GM23248 (cell line): Measurements from ENCODE around the gene CCDC183. TPM values are rescaled to one million over a fixed set of nuclear protein-coding genes. Genes with fewer than 3 reads are reported as not detected.
"Not testable (repeated sequence)": the region's sequence is repeated elsewhere in the genome, so short reads cannot be mapped to it uniquely, and the experiment has no call there.

Experiments used
- DNase-seq: peaks from one replicate; pipeline ENCODE4 v3.0.0-alpha.2; 2015
- H2AFZ ChIP-seq: fragments of 200-600 bp; sonication (generic); 2 replicates; pipeline ENCODE4 v1.6.1; 2016; ENCODE audit warnings: antibody characterized with exemption
- H3F3A ChIP-seq: fragments of 200-600 bp; sonication (generic); 2 replicates; pipeline ENCODE4 v1.6.1; 2016; ENCODE audit warnings: mild to moderate bottlenecking, antibody characterized with exemption, mixed run types; ENCODE audit not compliant: insufficient read depth
- H3K27ac ChIP-seq: fragments of 200-600 bp; sonication (generic); 2 replicates; pipeline ENCODE4 v1.5.1; 2016; ENCODE audit warnings: mild to moderate bottlenecking
- H3K27me3 ChIP-seq: fragments of 200-600 bp; sonication (generic); replicated peaks from 2 replicates; pipeline ENCODE4 v1.6.1; 2016; ENCODE audit warnings: mild to moderate bottlenecking; ENCODE audit not compliant: insufficient read depth
- H3K36me3 ChIP-seq: fragments of 200-600 bp; sonication (generic); 2 replicates; pipeline ENCODE4 v1.6.1; 2016; ENCODE audit warnings: low read depth, mild to moderate bottlenecking
- H3K4me1 ChIP-seq: fragments of 200-600 bp; sonication (generic); 2 replicates; pipeline ENCODE4 v1.6.1; 2016; ENCODE audit warnings: mild to moderate bottlenecking; ENCODE audit not compliant: insufficient read depth
- H3K4me2 ChIP-seq: fragments of 200-600 bp; sonication (generic); one replicate; pipeline ENCODE4 v1.6.1; 2016; ENCODE audit warnings: mild to moderate bottlenecking; ENCODE audit not compliant: unreplicated experiment
- H3K4me3 ChIP-seq: fragments of 200-600 bp; sonication (generic); 2 replicates; pipeline ENCODE4 v1.5.1; 2016; ENCODE audit warnings: mild to moderate bottlenecking
- H3K79me2 ChIP-seq: fragments of 200-600 bp; sonication (generic); 2 replicates; pipeline ENCODE4 v1.6.1; 2016; ENCODE audit warnings: mild to moderate bottlenecking; ENCODE audit not compliant: insufficient read depth
- H3K9ac ChIP-seq: fragments of 200-600 bp; sonication (generic); 2 replicates; pipeline ENCODE4 v1.6.1; 2016; ENCODE audit warnings: mild to moderate bottlenecking
- H3K9me2 ChIP-seq: fragments of 200-600 bp; sonication (generic); 2 replicates; pipeline ENCODE4 v1.6.1; 2016; ENCODE audit warnings: mixed run types, mild to moderate bottlenecking, moderate library complexity; ENCODE audit not compliant: insufficient read depth
- H3K9me3 ChIP-seq: fragments of 200-600 bp; sonication (generic); one replicate; pipeline ENCODE4 v1.6.1; 2017; ENCODE audit warnings: low read depth
- H4K20me1 ChIP-seq: fragments of 200-600 bp; sonication (generic); 2 replicates; pipeline ENCODE4 v1.6.0; 2016; ENCODE audit not compliant: insufficient read depth
- EZH2 ChIP-seq: fragments of 200-600 bp; sonication (generic); IDR thresholded peaks from 2 replicates; pipeline ENCODE4 v1.6.1; 2018; ENCODE audit warnings: antibody characterized with exemption, mild to moderate bottlenecking; ENCODE audit not compliant: insufficient read depth, poor library complexity, severe bottlenecking
- EZH2phosphoT487 ChIP-seq: fragments of 200-600 bp; sonication (generic); IDR thresholded peaks from 2 replicates; pipeline ENCODE4 v1.6.1; 2018; ENCODE audit warnings: antibody characterized with exemption, moderate library complexity, mild to moderate bottlenecking, low read depth; ENCODE audit not compliant: insufficient read depth
- WGBS, 2 experiments: methylation state at CpG; one replicate each; pipeline ENCODE4 v1.1.6; 2015 to 2017; ENCODE audit warnings: low lambda C conversion rate in 2 of 2, low coverage in 1 of 2; ENCODE audit errors: missing lambda C conversion rate in 2 of 2; 5-methylcytosine and 5-hydroxymethylcytosine counted together
- in situ Hi-C: fragments of 300-500 bp; cut with MboI; formaldehyde crosslinking; loops from 2 replicates; pipeline ENCODE4 v1.15.0; 2020
- polyA plus RNA-seq: library from polyadenylated mRNA; unstranded; fragments of >200 nt; fragmentation: Nextera tagmentation; extraction: Ambion mirVana; gene quantifications from 2 replicates; pipeline ENCODE4 v1.2.1, GENCODE V29; 2016
- total RNA-seq: library from RNA; depleted of rRNA; stranded (reverse); fragments of >200 nt; shearing (Covaris generic); gene quantifications from 2 replicates; pipeline ENCODE4 v1.2.3, GENCODE V29; 2014

Gene CCDC183
- total and polyA plus RNA-seq, 2 experiments from 2014 or later, result 0.76 to 1.5 TPM

DNA sequence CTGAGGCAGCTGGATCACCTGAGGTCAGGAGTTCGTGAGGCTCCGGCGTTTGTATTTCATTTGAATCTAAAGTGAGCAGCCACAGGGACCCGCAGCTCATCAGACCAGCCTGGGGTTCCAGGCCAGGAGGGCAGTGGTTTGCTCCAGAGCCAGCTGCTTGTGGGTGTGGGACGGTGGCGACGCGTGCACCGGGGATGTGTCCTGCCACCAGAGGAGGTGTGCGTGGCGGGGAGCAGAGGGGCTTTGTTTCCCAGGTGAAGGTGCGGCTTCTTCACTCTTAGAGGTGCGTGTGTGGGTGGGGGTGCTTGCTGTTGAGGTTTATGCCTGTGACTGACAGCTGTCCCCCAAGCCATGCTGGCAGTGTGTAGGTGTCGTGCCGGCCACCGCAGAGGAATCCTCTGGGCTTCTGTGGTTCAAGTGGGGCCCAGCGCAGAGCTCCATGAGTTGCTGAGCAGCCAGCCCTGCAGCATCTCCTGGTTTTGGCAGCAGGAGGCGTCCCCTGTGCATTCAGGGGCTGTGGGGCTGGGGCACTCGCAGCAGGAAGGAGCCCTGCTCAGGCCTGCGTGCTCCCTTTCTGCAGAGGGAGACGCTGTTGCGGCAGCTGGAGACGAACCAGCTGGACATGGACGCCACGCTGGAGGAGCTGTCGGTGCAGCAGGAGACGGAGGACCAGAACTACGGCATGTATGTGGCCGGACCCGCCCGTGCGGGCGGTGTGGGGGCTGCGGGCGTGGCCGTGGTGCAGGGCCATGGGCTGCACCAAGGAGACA is 39.2 kb downstream of the CCDC183 start:
- H3K36me3 ChIP-seq, result no peaks in the 10 kb centered on the region
- H3K9ac ChIP-seq, result no peak overlapping the region
- WGBS, 2 experiments, result 96 to 97% methylated on average over 34 to 36 of the region's 36 CpGs
- H2AFZ ChIP-seq, result no peak overlapping the region
- no peaks in the 10 kb centered on the region for H3K79me2 ChIP-seq
- H3K9me2 ChIP-seq, result no peaks in the 10 kb centered on the region
- no peak overlapping the region for H3K27ac ChIP-seq
- H3K4me1 ChIP-seq, result no peaks in the 10 kb centered on the region
- H3K4me2 ChIP-seq, result no peak overlapping the region
- no peaks in the 10 kb centered on the region for H3F3A ChIP-seq
- H3K27me3 ChIP-seq, result no peaks in the 10 kb centered on the region
- DNase-seq, result no peak
- H3K9me3 ChIP-seq, result no peaks in the 10 kb centered on the region
- in situ Hi-C loops, result no loop called here
- no peaks in the 10 kb centered on the region for H4K20me1 ChIP-seq
- TF ChIP-seq EZH2phosphoT487, result no peak
- TF ChIP-seq EZH2, result no peak
- no peak overlapping the region for H3K4me3 ChIP-seq

DNA sequence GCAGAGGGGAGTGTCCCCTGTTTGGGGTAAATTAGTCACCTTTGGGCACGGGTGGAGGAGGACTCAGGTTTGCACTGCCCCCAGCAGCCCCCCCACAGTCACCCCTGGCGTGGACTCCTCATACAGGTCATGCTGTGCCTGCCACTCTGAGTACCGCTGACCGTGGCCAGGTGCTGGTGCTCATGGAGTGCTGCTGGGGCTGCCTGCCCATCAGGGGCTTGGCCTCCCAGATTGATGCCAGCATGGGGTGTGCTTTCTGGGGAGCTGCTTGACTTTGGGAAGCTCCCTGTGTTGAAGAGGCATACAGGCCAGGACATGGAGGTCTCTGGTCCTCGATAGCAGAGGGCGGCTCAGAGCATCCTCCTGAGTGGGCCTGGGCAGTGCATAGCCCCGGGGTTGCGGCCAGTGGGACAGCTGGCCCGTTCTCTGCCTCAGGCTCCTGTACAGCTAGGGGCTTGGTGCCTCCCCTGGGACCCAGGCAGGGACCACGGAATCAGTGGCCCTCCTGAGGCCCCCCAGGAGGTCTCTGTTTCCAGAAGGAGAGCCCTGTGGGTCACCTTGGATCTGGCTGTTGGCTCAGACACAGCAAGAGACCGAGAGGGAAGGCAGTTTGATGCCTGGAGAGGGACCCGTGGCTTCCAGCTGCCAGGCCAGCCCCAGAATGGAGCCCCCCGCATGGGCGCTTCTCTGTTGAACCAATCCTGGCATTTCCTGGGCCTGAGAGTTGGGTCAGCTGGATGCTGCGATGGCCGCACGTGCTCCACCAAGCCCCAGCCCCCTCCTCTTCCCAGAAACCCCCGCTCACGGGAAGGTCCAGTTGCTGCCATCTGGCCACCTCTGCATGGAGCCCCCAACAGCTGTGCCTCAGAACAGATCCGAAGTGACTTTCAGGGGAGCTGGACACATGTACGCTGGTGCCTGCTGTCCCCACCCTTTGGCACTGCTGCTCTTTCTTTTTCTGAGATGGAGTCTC is 40.1 kb downstream of the CCDC183 start:
- no peaks in the 10 kb centered on the region for H3K9me3 ChIP-seq
- H3K79me2 ChIP-seq, result no peaks in the 10 kb centered on the region
- H3K9me2 ChIP-seq, result no peaks in the 10 kb centered on the region
- no peak overlapping the region for H3K4me2 ChIP-seq
- H2AFZ ChIP-seq, result no peak overlapping the region
- no peaks in the 10 kb centered on the region for H3K36me3 ChIP-seq
- peaks cover 8% of the 10 kb centered on the region; the same call in 1 of the 2 replicates for H3K4me1 ChIP-seq
- no peaks in the 10 kb centered on the region for H3K27me3 ChIP-seq
- no peaks in the 10 kb centered on the region for H4K20me1 ChIP-seq
- no peak overlapping the region for H3K27ac ChIP-seq
- H3K9ac ChIP-seq, result no peak overlapping the region
- H3K4me3 ChIP-seq, result no peak overlapping the region
- H3F3A ChIP-seq, result no peaks in the 10 kb centered on the region
- TF ChIP-seq EZH2phosphoT487 (no peak), EZH2 (no peak)
- no peak for DNase-seq
- in situ Hi-C loops, result no loop called here
- 88 to 90% methylated on average over 20 to 21 of the region's 21 CpGs for WGBS, 2 experiments

DNA sequence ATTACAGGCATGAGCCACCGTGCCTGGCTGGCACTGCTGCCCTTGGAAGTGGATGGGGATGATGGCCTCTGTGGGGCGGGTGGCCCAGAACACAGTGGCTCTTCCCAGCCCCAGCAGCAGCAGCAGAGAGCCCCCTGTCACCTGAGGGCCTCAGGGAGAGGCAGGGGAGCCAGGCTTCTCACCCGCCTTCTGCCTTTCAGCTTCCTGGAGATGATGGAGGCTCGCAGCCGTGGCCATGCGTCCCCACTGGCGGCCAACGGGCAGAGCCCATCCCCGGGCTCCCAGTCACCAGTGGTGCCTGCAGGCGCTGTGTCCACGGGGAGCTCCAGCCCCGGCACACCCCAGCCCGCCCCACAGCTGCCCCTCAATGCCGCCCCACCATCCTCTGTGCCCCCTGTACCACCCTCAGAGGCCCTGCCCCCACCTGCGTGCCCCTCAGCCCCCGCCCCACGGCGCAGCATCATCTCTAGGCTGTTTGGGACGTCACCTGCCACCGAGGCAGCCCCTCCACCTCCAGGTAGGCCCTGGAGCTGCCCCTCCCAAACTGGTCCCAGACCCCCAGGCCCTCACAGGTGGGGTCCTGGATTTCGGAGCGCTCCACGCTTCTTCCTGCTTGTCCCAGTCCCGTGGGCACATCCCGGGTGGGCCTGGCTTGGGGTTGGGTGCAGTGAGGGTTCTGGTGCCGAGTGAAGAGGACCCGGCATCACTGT is 41.2 kb downstream of the CCDC183 start:
- Histone ChIP-seq H3K79me2 (no peaks in the 10 kb centered on the region), H2AFZ (no peak overlapping the region), H3F3A (no peaks in the 10 kb centered on the region), H3K4me2 (no peak overlapping the region), H3K9ac (no peak overlapping the region), H3K4me1 (peaks cover 13% of the 10 kb centered on the region), H3K27ac (no peak overlapping the region), H3K9me3 (no peaks in the 10 kb centered on the region), H3K9me2 (no peaks in the 10 kb centered on the region), H3K27me3 (no peaks in the 10 kb centered on the region), H3K36me3 (no peaks in the 10 kb centered on the region), H3K4me3 (no peak overlapping the region), H4K20me1 (no peaks in the 10 kb centered on the region)
- no peak for TF ChIP-seq EZH2phosphoT487
- TF ChIP-seq EZH2, result no peak
- in situ Hi-C loops, result no loop called here
- DNase-seq, result no peak
- 87 to 92% methylated on average over 17 to 27 of the region's 27 CpGs for WGBS, 2 experiments

DNA sequence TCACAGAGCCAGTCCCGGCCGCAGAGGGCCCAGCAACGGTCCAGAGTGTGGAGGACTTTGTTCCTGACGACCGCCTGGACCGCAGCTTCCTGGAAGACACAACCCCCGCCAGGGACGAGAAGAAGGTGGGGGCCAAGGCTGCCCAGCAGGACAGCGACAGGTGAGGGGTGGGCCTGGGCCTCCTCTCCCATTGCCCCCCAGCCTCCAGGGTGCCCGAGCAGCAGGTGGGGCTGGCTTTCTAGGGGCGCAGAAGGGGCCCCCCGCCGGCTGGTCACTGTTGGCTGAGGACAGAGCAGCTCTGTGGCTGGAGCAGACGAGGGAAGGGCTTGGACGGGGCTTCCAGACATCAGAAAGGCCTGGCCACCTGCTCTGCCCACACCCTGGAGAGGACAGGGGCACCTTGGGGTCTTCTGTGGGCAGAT is 41.7 kb downstream of the CCDC183 start:
- H3K27me3 ChIP-seq, H3K4me3 ChIP-seq, DNase-seq, H3K36me3 ChIP-seq, H3K9me2 ChIP-seq, H3F3A ChIP-seq, H2AFZ ChIP-seq, H3K79me2 ChIP-seq, H3K4me2 ChIP-seq, H3K9ac ChIP-seq, in situ Hi-C loops, H4K20me1 ChIP-seq, H3K27ac ChIP-seq, H3K9me3 ChIP-seq: not testable (repeated sequence)
- WGBS, 2 experiments, result 87 to 92% methylated on average over 13 to 15 of the region's 15 CpGs
- H3K4me1 ChIP-seq, result peaks cover 13% of the 10 kb centered on the region
